RPMI7951 (cell line): ENCODE results near the gene LGALS7B. TPM values are rescaled to one million over a fixed set of nuclear protein-coding genes. Genes with fewer than 3 reads are reported as not detected.

Source experiments
- total RNA-seq: library from RNA; depleted of rRNA; stranded (reverse); fragments of >200 nt; shearing (Covaris generic); gene quantifications from 2 replicates; pipeline ENCODE4 v1.2.3, GENCODE V29; 2014; rRNA removed

Gene LGALS7B
- total RNA-seq, 1 experiment from 2014 or later: not detected

Other genes with a start within 250 kb of the LGALS7B start
- gene MAP4K1, start 171.2 kb upstream of the LGALS7B start, total RNA-seq: 0.39 TPM in 1 of 2 replicates, not detected in the other
- 689 and 728 TPM in 2 replicates for gene EIF3K, start 170.0 kb upstream of the LGALS7B start, total RNA-seq
- 306 and 358 TPM in 2 replicates for gene ACTN4, start 141.6 kb upstream of the LGALS7B start, total RNA-seq
- gene CAPN12, start 44.7 kb upstream of the LGALS7B start, total RNA-seq: not detected in 2 replicates
- not detected in 2 replicates for gene LGALS7, start 15.7 kb upstream of the LGALS7B start, total RNA-seq
- gene LGALS4, start 23.7 kb downstream of the LGALS7B start, total RNA-seq: not detected in 2 replicates
- 34.5 and 40.8 TPM in 2 replicates for gene ECH1, start 42.6 kb downstream of the LGALS7B start, total RNA-seq
- 229 and 286 TPM in 2 replicates for gene HNRNPL, start 60.8 kb downstream of the LGALS7B start, total RNA-seq
- gene RINL, start 89.1 kb downstream of the LGALS7B start, total RNA-seq: 4.6 and 5.1 TPM in 2 replicates
- gene SIRT2, start 110.4 kb downstream of the LGALS7B start, total RNA-seq: 102 and 104 TPM in 2 replicates
- gene NFKBIB, start 110.8 kb downstream of the LGALS7B start, total RNA-seq: 21.0 and 25.1 TPM in 2 replicates
- not detected in 2 replicates for gene CCER2, start 123.0 kb downstream of the LGALS7B start, total RNA-seq
- gene SARS2, start 141.6 kb downstream of the LGALS7B start, total RNA-seq: 11.5 and 17.3 TPM in 2 replicates
- 56.4 and 61.2 TPM in 2 replicates for gene MRPS12, start 141.7 kb downstream of the LGALS7B start, total RNA-seq
- gene FBXO17, start 186.5 kb downstream of the LGALS7B start, total RNA-seq: 12.5 and 22.1 TPM in 2 replicates
- gene FBXO27, start 243.3 kb downstream of the LGALS7B start, total RNA-seq: 0.10 TPM in 1 of 2 replicates, not detected in the other